Liver (tissue), 3 donors: ENCODE results near the gene EMC6.

Experiments used
- ATF3 ChIP-seq: IDR thresholded peaks from 2 replicates; pipeline ENCODE4 v1.6.1; 2016; ENCODE audit warnings: antibody characterized with exemption
- CTCF ChIP-seq: fragments of 150-350 bp; IDR thresholded peaks from 2 replicates; pipeline ENCODE4 v1.5.1; 2017; ENCODE audit warnings: improper control_type of control experiment, low read depth, low read length; ENCODE audit not compliant: missing input control
- FOXA1 ChIP-seq: IDR thresholded peaks from 2 replicates; pipeline ENCODE4 v1.6.1; 2016; ENCODE audit warnings: antibody characterized with exemption
- GABPA ChIP-seq, 2 donors: IDR thresholded peaks in 1 of 2; conservative IDR thresholded peaks in 1 of 2; 2 replicates each; pipeline ENCODE4 v1.6.1; 2016; ENCODE audit warnings: antibody characterized with exemption in 2 of 2, mild to moderate bottlenecking in 1 of 2, moderate library complexity in 1 of 2
- HNF4A ChIP-seq, 2 donors: conservative IDR thresholded peaks; 2 replicates each; pipeline ENCODE4 v1.6.1; 2016; ENCODE audit warnings: antibody characterized with exemption in 2 of 2, mild to moderate bottlenecking in 2 of 2
- MAX ChIP-seq: IDR thresholded peaks from 2 replicates; pipeline ENCODE4 v1.6.1; 2016; ENCODE audit warnings: antibody characterized with exemption
- RAD21 ChIP-seq, 2 donors: IDR thresholded peaks; 2 replicates each; pipeline ENCODE4 v1.6.1; 2016; ENCODE audit warnings: antibody characterized with exemption in 2 of 2, mild to moderate bottlenecking in 2 of 2
- REST ChIP-seq: IDR thresholded peaks from 2 replicates; pipeline ENCODE4 v1.6.1; 2016; ENCODE audit warnings: antibody characterized with exemption, mild to moderate bottlenecking
- SP1 ChIP-seq: IDR thresholded peaks from 2 replicates; pipeline ENCODE4 v1.6.1; 2018; ENCODE audit warnings: antibody characterized with exemption, mild to moderate bottlenecking
- TAF1 ChIP-seq: conservative IDR thresholded peaks from 2 replicates; pipeline ENCODE4 v1.6.1; 2016; ENCODE audit warnings: antibody characterized with exemption, mild to moderate bottlenecking
- ZBTB33 ChIP-seq: IDR thresholded peaks from 2 replicates; pipeline ENCODE4 v1.6.1; 2016; ENCODE audit warnings: antibody characterized with exemption
- donor health status: healthy.
- donor health status: healthy.

- TF ChIP-seq MAX (no peak), CTCF (no peak), RAD21 (IDR thresholded peaks at IDR 0.05) (no peak), SP1 (no peak), ATF3 (no peak), REST (no peak), TAF1 (no peak), HNF4A (conservative IDR thresholded peaks at IDR 0.05) (no peak), ZBTB33 (no peak), GABPA (IDR thresholded peaks at IDR 0.05 in 1 of 2, conservative IDR thresholded peaks at IDR 0.05 in 1 of 2) (no peak), FOXA1 (no peak)
Observed at GRCh38 chr17:3678095-3678820, 9.6 kb downstream of the EMC6 start.
